Skeletal muscle cell (primary cell): Measurements from ENCODE around the gene FANK1.

Source experiments
- DNase-seq: peaks from one replicate; pipeline ENCODE4 v3.0.0-alpha.2; 2010; ENCODE audit warnings: low read depth
- H3K4me3 ChIP-seq: 2 replicates; pipeline ENCODE4 v1.5.1; 2011; ENCODE audit warnings: low read depth, mild to moderate bottlenecking, control low read depth, low read length, moderate library complexity

The FANK1 gene

GRCh38 chr10:125982260-125982948, 86.0 kb downstream of the FANK1 start:
- peak; percentile 12 for DNase-seq
- H3K4me3 ChIP-seq: no peak overlapping the region

GRCh38 chr10:125983161-125983560, 86.8 kb downstream of the FANK1 start:
- H3K4me3 ChIP-seq: no peak overlapping the region

GRCh38 chr10:125983656-125984055, 87.3 kb downstream of the FANK1 start:
- no peak overlapping the region for H3K4me3 ChIP-seq
- DNase-seq: no peak

More at GRCh38 chr10:125983161-125983560, 86.8 kb downstream of the FANK1 start:
- no peak for DNase-seq

GRCh38 chr10:125984346-125984745, 88.0 kb downstream of the FANK1 start:
- no peak overlapping the region for H3K4me3 ChIP-seq
- peak; percentile 9 for DNase-seq

GRCh38 chr10:125984865-125985495, 88.6 kb downstream of the FANK1 start:
- no peak for DNase-seq
- no peak overlapping the region for H3K4me3 ChIP-seq

GRCh38 chr10:125985557-125986240, 89.3 kb downstream of the FANK1 start:
- DNase-seq: no peak
- no peak overlapping the region for H3K4me3 ChIP-seq

GRCh38 chr10:125989791-125990190, 93.4 kb downstream of the FANK1 start:
- no peak for DNase-seq
- no peak overlapping the region for H3K4me3 ChIP-seq

- H3K4me3 ChIP-seq: no peak overlapping the region
These were observed 94.6 kb downstream of the FANK1 start for GRCh38 chr10:125990974-125991373.

GRCh38 chr10:125991392-125991791, 95.0 kb downstream of the FANK1 start:
- DNase-seq: no peak
- H3K4me3 ChIP-seq: no peak overlapping the region

More at GRCh38 chr10:125990974-125991373, 94.6 kb downstream of the FANK1 start:
- DNase-seq: no peak

- no peak for DNase-seq
- H3K4me3 ChIP-seq: no peak overlapping the region
These were observed 95.9 kb downstream of the FANK1 start for GRCh38 chr10:125992254-125992653.

GRCh38 chr10:125994601-125995000, 98.2 kb downstream of the FANK1 start:
- DNase-seq: no peak
- H3K4me3 ChIP-seq: no peak overlapping the region

GRCh38 chr10:125995726-125996304, 99.5 kb downstream of the FANK1 start:
- no peak overlapping the region for H3K4me3 ChIP-seq
- no peak for DNase-seq

- no peak overlapping the region for H3K4me3 ChIP-seq
- no peak for DNase-seq
These were observed 101.2 kb downstream of the FANK1 start for GRCh38 chr10:125997586-125997985.

- no peak overlapping the region for H3K4me3 ChIP-seq
- DNase-seq: no peak
These were observed 103.3 kb downstream of the FANK1 start for GRCh38 chr10:125999694-126000093.

- DNase-seq: no peak
- H3K4me3 ChIP-seq: no peak overlapping the region
These were observed 105.2 kb downstream of the FANK1 start for GRCh38 chr10:126001576-126001975.

GRCh38 chr10:126004752-126005151, 108.4 kb downstream of the FANK1 start:
- no peak overlapping the region for H3K4me3 ChIP-seq
- no peak for DNase-seq

- H3K4me3 ChIP-seq: no peak overlapping the region
- DNase-seq: no peak
These were observed 109.9 kb downstream of the FANK1 start for GRCh38 chr10:126006264-126006663.

GRCh38 chr10:126006906-126007305, 110.5 kb downstream of the FANK1 start:
- no peak for DNase-seq
- H3K4me3 ChIP-seq: no peak overlapping the region

- no peak for DNase-seq
These were observed 113.3 kb downstream of the FANK1 start for GRCh38 chr10:126009650-126010049.

GRCh38 chr10:126011995-126012394, 115.6 kb downstream of the FANK1 start:
- DNase-seq: no peak
- H3K4me3 ChIP-seq: no peak overlapping the region

More at GRCh38 chr10:126009650-126010049, 113.3 kb downstream of the FANK1 start:
- no peak overlapping the region for H3K4me3 ChIP-seq
